ENCODE data around the gene SCML1.

GRCh38 chrX:17743913-17744312 lies 6.6 kb downstream of the SCML1 start:
- TF ChIP-seq CTCF (IDR thresholded peaks at IDR 0.05; ENCODE audit: poor library complexity, severe bottlenecking), result no peak
- no peak for TF ChIP-seq EZH2 (IDR thresholded peaks at IDR 0.05; ENCODE audit: borderline replicate concordance, insufficient read depth, low read length, poor library complexity, severe bottlenecking)
- TF ChIP-seq TAF1 (IDR thresholded peaks at IDR 0.05; ENCODE audit: low read depth), result no peak
- TF ChIP-seq EP300 (conservative IDR thresholded peaks at IDR 0.05; ENCODE audit: poor library complexity, severe bottlenecking), result no peak

All from neural cell (in vitro differentiated cells).